Suprapubic skin (tissue), 4 donors: ENCODE results near the gene IVD.

Experiments
- POLR2A ChIP-seq, 2 donors: fragments of 450-650 bp; IDR thresholded peaks; one replicate each; pipeline ENCODE4 v1.6.1; 2017; ENCODE audit warnings: antibody characterized with exemption in 2 of 2, mild to moderate bottlenecking in 2 of 2, moderate library complexity in 2 of 2
- POLR2AphosphoS5 ChIP-seq, 3 donors: sonication (generic); formaldehyde crosslinking; IDR thresholded peaks; one replicate each; pipeline ENCODE4 v1.6.1; 2017; ENCODE audit warnings: antibody characterized with exemption in 3 of 3
- TF ChIP-seq, protein P1 (sequence below), 2 donors: fragments of 200-600 bp in 1 of 2; fragments of 450-650 bp in 1 of 2; sonication (generic) in 1 of 2; IDR thresholded peaks; one replicate each; pipeline ENCODE4 v1.5.1; 2016 to 2019; ENCODE audit warnings: antibody characterized with exemption in 2 of 2, mild to moderate bottlenecking in 1 of 2, moderate library complexity in 1 of 2

- TF ChIP-seq, protein P1, sequence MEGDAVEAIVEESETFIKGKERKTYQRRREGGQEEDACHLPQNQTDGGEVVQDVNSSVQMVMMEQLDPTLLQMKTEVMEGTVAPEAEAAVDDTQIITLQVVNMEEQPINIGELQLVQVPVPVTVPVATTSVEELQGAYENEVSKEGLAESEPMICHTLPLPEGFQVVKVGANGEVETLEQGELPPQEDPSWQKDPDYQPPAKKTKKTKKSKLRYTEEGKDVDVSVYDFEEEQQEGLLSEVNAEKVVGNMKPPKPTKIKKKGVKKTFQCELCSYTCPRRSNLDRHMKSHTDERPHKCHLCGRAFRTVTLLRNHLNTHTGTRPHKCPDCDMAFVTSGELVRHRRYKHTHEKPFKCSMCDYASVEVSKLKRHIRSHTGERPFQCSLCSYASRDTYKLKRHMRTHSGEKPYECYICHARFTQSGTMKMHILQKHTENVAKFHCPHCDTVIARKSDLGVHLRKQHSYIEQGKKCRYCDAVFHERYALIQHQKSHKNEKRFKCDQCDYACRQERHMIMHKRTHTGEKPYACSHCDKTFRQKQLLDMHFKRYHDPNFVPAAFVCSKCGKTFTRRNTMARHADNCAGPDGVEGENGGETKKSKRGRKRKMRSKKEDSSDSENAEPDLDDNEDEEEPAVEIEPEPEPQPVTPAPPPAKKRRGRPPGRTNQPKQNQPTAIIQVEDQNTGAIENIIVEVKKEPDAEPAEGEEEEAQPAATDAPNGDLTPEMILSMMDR (IDR thresholded peaks at IDR 0.05): no peak
- TF ChIP-seq POLR2AphosphoS5 (IDR thresholded peaks at IDR 0.05) (no peak), POLR2A (IDR thresholded peaks at IDR 0.05) (no peak)
These were observed 25.7 kb upstream of the IVD start for GRCh38 chr15:40379853-40380252.
